ENCODE results near the gene TDRD12.
"Not testable (repeated sequence)": the region's sequence is repeated elsewhere in the genome, so short reads cannot be mapped to it uniquely, and the experiment has no call there.

TDRD12 gene

GRCh38 chr19:32749361-32749760 lies 29.8 kb downstream of the TDRD12 start:
- H3K4me3 ChIP-seq (replicated peaks; ENCODE audit: low read depth, low read length): no peak overlapping the region
- DNase-seq (ENCODE audit: low read depth): no peak
- TF ChIP-seq, protein P1, sequence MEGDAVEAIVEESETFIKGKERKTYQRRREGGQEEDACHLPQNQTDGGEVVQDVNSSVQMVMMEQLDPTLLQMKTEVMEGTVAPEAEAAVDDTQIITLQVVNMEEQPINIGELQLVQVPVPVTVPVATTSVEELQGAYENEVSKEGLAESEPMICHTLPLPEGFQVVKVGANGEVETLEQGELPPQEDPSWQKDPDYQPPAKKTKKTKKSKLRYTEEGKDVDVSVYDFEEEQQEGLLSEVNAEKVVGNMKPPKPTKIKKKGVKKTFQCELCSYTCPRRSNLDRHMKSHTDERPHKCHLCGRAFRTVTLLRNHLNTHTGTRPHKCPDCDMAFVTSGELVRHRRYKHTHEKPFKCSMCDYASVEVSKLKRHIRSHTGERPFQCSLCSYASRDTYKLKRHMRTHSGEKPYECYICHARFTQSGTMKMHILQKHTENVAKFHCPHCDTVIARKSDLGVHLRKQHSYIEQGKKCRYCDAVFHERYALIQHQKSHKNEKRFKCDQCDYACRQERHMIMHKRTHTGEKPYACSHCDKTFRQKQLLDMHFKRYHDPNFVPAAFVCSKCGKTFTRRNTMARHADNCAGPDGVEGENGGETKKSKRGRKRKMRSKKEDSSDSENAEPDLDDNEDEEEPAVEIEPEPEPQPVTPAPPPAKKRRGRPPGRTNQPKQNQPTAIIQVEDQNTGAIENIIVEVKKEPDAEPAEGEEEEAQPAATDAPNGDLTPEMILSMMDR (IDR thresholded peaks at IDR 0.05; ENCODE audit: low read length, missing control alignments): no peak

- no peak for DNase-seq (ENCODE audit: low read depth)
- H3K4me3 ChIP-seq (replicated peaks; ENCODE audit: low read depth, low read length): no peak overlapping the region
- TF ChIP-seq, protein P1 (IDR thresholded peaks at IDR 0.05; ENCODE audit: low read length, missing control alignments): no peak
Measured at GRCh38 chr19:32750441-32751055, 31.0 kb downstream of the TDRD12 start.

GRCh38 chr19:32751066-32751465 lies 31.5 kb downstream of the TDRD12 start:
- DNase-seq (ENCODE audit: low read depth): no peak
- TF ChIP-seq, protein P1 (IDR thresholded peaks at IDR 0.05; ENCODE audit: low read length, missing control alignments): no peak
- H3K4me3 ChIP-seq (replicated peaks; ENCODE audit: low read depth, low read length): no peak overlapping the region

DNA sequence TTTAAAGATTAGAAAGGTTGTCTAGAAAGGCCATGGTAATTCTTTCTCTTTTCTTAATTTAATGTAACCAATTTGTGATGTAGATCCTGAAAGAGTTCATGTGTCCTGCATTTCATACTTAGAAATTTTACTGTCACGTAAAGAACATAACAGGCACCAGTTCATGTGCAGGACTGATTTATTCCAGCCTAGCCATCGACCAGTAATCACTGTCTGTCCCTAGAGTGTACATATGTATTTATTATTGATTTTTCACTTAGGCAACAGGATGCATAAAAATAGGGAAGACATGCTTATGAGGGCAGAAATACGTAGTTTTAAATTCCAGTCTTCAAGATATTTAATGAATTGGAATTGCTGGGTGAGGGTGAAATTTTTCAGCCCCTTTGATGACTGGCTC lies 37.6 kb downstream of the TDRD12 start:
- no peak overlapping the region for H3K4me3 ChIP-seq (replicated peaks; ENCODE audit: low read depth, low read length)
- TF ChIP-seq, protein P1 (IDR thresholded peaks at IDR 0.05; ENCODE audit: low read length, missing control alignments): no peak

GRCh38 chr19:32765365-32765764 lies 45.8 kb downstream of the TDRD12 start:
- not testable (repeated sequence) for DNase-seq (ENCODE audit: low read depth); H3K4me3 ChIP-seq (replicated peaks; ENCODE audit: low read depth, low read length)

More for the DNA sequence above, 37.6 kb downstream of the TDRD12 start:
- DNase-seq (ENCODE audit: low read depth): no peak

GRCh38 chr19:32767951-32768679 lies 48.5 kb downstream of the TDRD12 start:
- TF ChIP-seq, protein P1 (IDR thresholded peaks at IDR 0.05; ENCODE audit: low read length, missing control alignments): no peak
- H3K4me3 ChIP-seq (replicated peaks; ENCODE audit: low read depth, low read length): no peak overlapping the region
- DNase-seq (ENCODE audit: low read depth): no peak

GRCh38 chr19:32771596-32771995 lies 52.0 kb downstream of the TDRD12 start:
- DNase-seq (ENCODE audit: low read depth): no peak
- TF ChIP-seq, protein P1 (IDR thresholded peaks at IDR 0.05; ENCODE audit: low read length, missing control alignments): no peak
- H3K4me3 ChIP-seq (replicated peaks; ENCODE audit: low read depth, low read length): no peak overlapping the region
